NCI-H226 (cell line): ENCODE measurements around the gene SEMA3C.

ENCODE experiments used
- DNase-seq: peaks from one replicate; pipeline ENCODE4 v3.0.0-alpha.2; 2015

The SEMA3C gene

GRCh38 chr7:80847895-80848294 lies 71.0 kb downstream of the SEMA3C start:
- no peak for DNase-seq

GRCh38 chr7:80847027-80847426 lies 71.8 kb downstream of the SEMA3C start:
- DNase-seq, result no peak

GRCh38 chr7:80844916-80845315 lies 73.9 kb downstream of the SEMA3C start:
- DNase-seq, result no peak

- peak; percentile 31 for DNase-seq
Measured at GRCh38 chr7:80843018-80843677, 75.7 kb downstream of the SEMA3C start.

- DNase-seq, result no peak
Measured at GRCh38 chr7:80842022-80842790, 76.6 kb downstream of the SEMA3C start.

- no peak for DNase-seq
Measured at GRCh38 chr7:80841423-80841955, 77.4 kb downstream of the SEMA3C start.

- DNase-seq, result no peak
Measured at GRCh38 chr7:80840681-80841080, 78.2 kb downstream of the SEMA3C start.

GRCh38 chr7:80839855-80840254 lies 79.0 kb downstream of the SEMA3C start:
- no peak for DNase-seq

GRCh38 chr7:80838643-80839042 lies 80.2 kb downstream of the SEMA3C start:
- no peak for DNase-seq

GRCh38 chr7:80837345-80837744 lies 81.5 kb downstream of the SEMA3C start:
- no peak for DNase-seq

- DNase-seq, result no peak
Measured at GRCh38 chr7:80835251-80835650, 83.6 kb downstream of the SEMA3C start.

- no peak for DNase-seq
Measured at GRCh38 chr7:80833289-80834268, 85.3 kb downstream of the SEMA3C start.

- DNase-seq, result no peak
Measured at GRCh38 chr7:80832006-80832405, 86.8 kb downstream of the SEMA3C start.

- DNase-seq, result peak; percentile 78
Measured at GRCh38 chr7:80830584-80831285, 88.1 kb downstream of the SEMA3C start.

GRCh38 chr7:80830010-80830409 lies 88.8 kb downstream of the SEMA3C start:
- no peak for DNase-seq

GRCh38 chr7:80829527-80829926 lies 89.3 kb downstream of the SEMA3C start:
- no peak for DNase-seq

GRCh38 chr7:80827239-80827633 lies 91.6 kb downstream of the SEMA3C start:
- peak; percentile 51 for DNase-seq

GRCh38 chr7:80826520-80827238 lies 92.2 kb downstream of the SEMA3C start:
- DNase-seq, result peak; percentile 90

GRCh38 chr7:80825499-80825898 lies 93.4 kb downstream of the SEMA3C start:
- no peak for DNase-seq

GRCh38 chr7:80824253-80824652 lies 94.6 kb downstream of the SEMA3C start:
- no peak for DNase-seq

- DNase-seq, result no peak
Measured at GRCh38 chr7:80823057-80823456, 95.8 kb downstream of the SEMA3C start.
